Lower leg skin (tissue), 3 donors: ENCODE measurements around the gene PRR7.

ENCODE experiments used
- CTCF ChIP-seq, 3 donors: fragments of 450-650 bp; IDR thresholded peaks; one replicate each; pipeline ENCODE4 v1.5.1; 2016; ENCODE audit warnings: antibody characterized with exemption in 3 of 3, mild to moderate bottlenecking in 3 of 3, moderate library complexity in 2 of 3
- POLR2A ChIP-seq, 2 donors: fragments of 450-650 bp; IDR thresholded peaks; one replicate each; pipeline ENCODE4 v1.6.1; 2016 to 2017; ENCODE audit warnings: antibody characterized with exemption in 2 of 2, mild to moderate bottlenecking in 1 of 2, moderate library complexity in 1 of 2

GRCh38 chr5:177487975-177488374, 41.4 kb downstream of the PRR7 start:
- no peak for TF ChIP-seq CTCF (IDR thresholded peaks at IDR 0.05)
- no peak for TF ChIP-seq POLR2A (IDR thresholded peaks at IDR 0.05)
